Stomach (tissue), 4 donors: ENCODE data around the gene HSPG2.

Source experiments
- POLR2A ChIP-seq, 4 donors: fragments of 450-650 bp; IDR thresholded peaks; one replicate each; pipeline ENCODE4 v1.6.1; 2016; ENCODE audit warnings: antibody characterized with exemption in 4 of 4, control low read depth in 2 of 4, mild to moderate bottlenecking in 1 of 4, moderate library complexity in 1 of 4
- POLR2AphosphoS5 ChIP-seq, 3 donors: sonication (generic); formaldehyde crosslinking; IDR thresholded peaks; one replicate each; pipeline ENCODE4 v1.6.1; 2016; ENCODE audit warnings: antibody characterized with exemption in 3 of 3
- TF ChIP-seq, protein P1 (sequence below), 7 experiments: fragments of 450-650 bp in 4 of 7; fragments of 200-600 bp in 3 of 7; sonication (generic) in 3 of 7; IDR thresholded peaks; one replicate each; pipeline ENCODE4 v1.5.1; 2016 to 2019; ENCODE audit warnings: antibody characterized with exemption in 7 of 7, control low read depth in 2 of 7, mild to moderate bottlenecking in 1 of 7

DNA sequence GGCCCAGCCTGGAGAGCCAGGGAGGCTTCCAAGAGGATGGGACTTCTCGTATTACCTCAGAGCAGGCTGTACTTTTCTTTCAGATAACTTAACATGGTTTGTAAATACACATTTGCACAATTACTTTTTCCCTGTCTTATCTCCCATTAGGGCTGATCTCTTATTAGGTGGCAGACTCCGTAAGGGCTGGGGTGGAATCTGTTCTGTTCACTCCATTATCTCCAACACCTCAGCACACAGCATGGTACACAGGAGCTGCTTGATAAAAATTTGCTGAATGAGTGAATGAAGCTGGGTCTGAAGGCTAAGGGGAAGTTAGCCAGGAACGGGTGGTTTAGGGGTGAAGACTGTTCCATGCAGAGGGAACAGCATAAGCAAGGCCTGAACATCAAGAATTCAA, 76.1 kb downstream of the HSPG2 start:
- TF ChIP-seq POLR2A (IDR thresholded peaks at IDR 0.05) = no peak
- TF ChIP-seq, protein P1, sequence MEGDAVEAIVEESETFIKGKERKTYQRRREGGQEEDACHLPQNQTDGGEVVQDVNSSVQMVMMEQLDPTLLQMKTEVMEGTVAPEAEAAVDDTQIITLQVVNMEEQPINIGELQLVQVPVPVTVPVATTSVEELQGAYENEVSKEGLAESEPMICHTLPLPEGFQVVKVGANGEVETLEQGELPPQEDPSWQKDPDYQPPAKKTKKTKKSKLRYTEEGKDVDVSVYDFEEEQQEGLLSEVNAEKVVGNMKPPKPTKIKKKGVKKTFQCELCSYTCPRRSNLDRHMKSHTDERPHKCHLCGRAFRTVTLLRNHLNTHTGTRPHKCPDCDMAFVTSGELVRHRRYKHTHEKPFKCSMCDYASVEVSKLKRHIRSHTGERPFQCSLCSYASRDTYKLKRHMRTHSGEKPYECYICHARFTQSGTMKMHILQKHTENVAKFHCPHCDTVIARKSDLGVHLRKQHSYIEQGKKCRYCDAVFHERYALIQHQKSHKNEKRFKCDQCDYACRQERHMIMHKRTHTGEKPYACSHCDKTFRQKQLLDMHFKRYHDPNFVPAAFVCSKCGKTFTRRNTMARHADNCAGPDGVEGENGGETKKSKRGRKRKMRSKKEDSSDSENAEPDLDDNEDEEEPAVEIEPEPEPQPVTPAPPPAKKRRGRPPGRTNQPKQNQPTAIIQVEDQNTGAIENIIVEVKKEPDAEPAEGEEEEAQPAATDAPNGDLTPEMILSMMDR (IDR thresholded peaks at IDR 0.05) = no peak
- no peak for TF ChIP-seq POLR2AphosphoS5 (IDR thresholded peaks at IDR 0.05)
